B cell (primary cell): ENCODE data around the gene SELENOS. TPM values are rescaled to one million over a fixed set of nuclear protein-coding genes. Genes with fewer than 3 reads are reported as not detected.

Experiments used
- ATAC-seq: fragments of 200-7000 bp; cut with Tn5 transposase; one replicate; pipeline ENCODE4 v1.10.0; 2021; ENCODE audit warnings: low read depth, mild to moderate bottlenecking, moderate number of reproducible peaks, moderate library complexity
- CTCF ChIA-PET: fragments of 350-600 bp; sonication (Branson Sonifier 250); formaldehyde crosslinking; loops from one replicate; lab custom pipeline; 2021; ENCODE audit warnings: antibody characterized with exemption, inconsistent platforms; lab: Charles Lee
- POLR2A ChIA-PET: fragments of 350-600 bp; sonication (Branson Sonifier 250); formaldehyde crosslinking; loops from one replicate; lab custom pipeline; 2021; ENCODE audit warnings: antibody characterized with exemption; lab: Charles Lee
- DNase-seq: peaks from one replicate; pipeline ENCODE4 v3.0.0; 2013
- H2AFZ ChIP-seq: 2 replicates; pipeline ENCODE4 v1.6.1; 2012; ENCODE audit warnings: mild to moderate bottlenecking, low read depth, low read length; ENCODE audit not compliant: insufficient read depth, poor library complexity, severe bottlenecking
- H3K27ac ChIP-seq, 2 donors: 1 replicate in 1 of 2; 2 replicates in 1 of 2; pipeline ENCODE4 v1.5.1; 2012 to 2013; ENCODE audit warnings: low read length in 2 of 2, mild to moderate bottlenecking in 2 of 2, moderate library complexity in 1 of 2
- H3K27me3 ChIP-seq, 4 experiments: fragments of 200-600 bp in 1 of 4; sonication (generic) in 1 of 4; replicated peaks in 1 of 4; 1 replicate in 2 of 4; 2 replicates in 2 of 4; pipeline versions ENCODE4 v1.6.1 to v1.7.0; 2013 to 2016; ENCODE audit warnings: low read length in 3 of 4, mild to moderate bottlenecking in 2 of 4, mixed read lengths in 1 of 4, moderate library complexity in 1 of 4; ENCODE audit not compliant: insufficient read depth in 4 of 4, control insufficient read depth in 3 of 4; ENCODE audit errors: control extremely low read depth in 1 of 4
- H3K36me3 ChIP-seq, 2 experiments: replicated peaks in 1 of 2; 1 replicate in 1 of 2; 2 replicates in 1 of 2; pipeline versions ENCODE4 v1.6.1 to v1.7.1; 2013; ENCODE audit warnings: low read length in 1 of 2; ENCODE audit not compliant: insufficient read depth in 2 of 2, control insufficient read depth in 1 of 2; ENCODE audit errors: control extremely low read depth in 1 of 2, extremely low read depth in 1 of 2
- H3K4me1 ChIP-seq, 2 donors: fragments of 200-600 bp in 1 of 2; sonication (generic) in 1 of 2; 1 replicate in 1 of 2; 2 replicates in 1 of 2; pipeline versions ENCODE4 v1.5.1 to v1.6.1; 2013 to 2017; ENCODE audit warnings: low read length in 2 of 2; ENCODE audit not compliant: control insufficient read depth in 2 of 2, insufficient read depth in 2 of 2
- H3K4me2 ChIP-seq: replicated peaks from 2 replicates; pipeline ENCODE3; 2012; ENCODE audit warnings: mild to moderate bottlenecking, low read depth, low read length; ENCODE audit not compliant: poor library complexity, severe bottlenecking
- H3K4me3 ChIP-seq, 5 experiments: fragments of 200-600 bp in 1 of 5; sonication (generic) in 1 of 5; 1 replicate in 3 of 5; 2 replicates in 2 of 5; pipeline versions ENCODE4 v1.5.1 to v1.7.0; 2011 to 2016; ENCODE audit warnings: low read length in 4 of 5, mild to moderate bottlenecking in 4 of 5, low read depth in 2 of 5, control low read depth in 1 of 5, moderate library complexity in 1 of 5; ENCODE audit not compliant: insufficient read depth in 1 of 5; ENCODE audit errors: control extremely low read depth in 1 of 5, extremely low read depth in 1 of 5
- H3K79me2 ChIP-seq: fragments of 200-600 bp; sonication (generic); one replicate; pipeline ENCODE4 v1.6.0; 2016; ENCODE audit warnings: low read length; ENCODE audit not compliant: control insufficient read depth, insufficient read depth
- H3K9ac ChIP-seq: fragments of 200-600 bp; sonication (generic); 2 replicates; pipeline ENCODE4 v1.6.1; 2017; ENCODE audit warnings: mild to moderate bottlenecking, low read length, moderate library complexity
- H3K9me3 ChIP-seq, 3 donors: one replicate each; pipeline versions ENCODE4 v1.6.1 to v1.7.1; 2013; ENCODE audit warnings: low read length in 2 of 3; ENCODE audit not compliant: control insufficient read depth in 2 of 3, insufficient read depth in 1 of 3; ENCODE audit errors: control extremely low read depth in 1 of 3
- H4K20me1 ChIP-seq: 2 replicates; pipeline ENCODE4 v1.6.0; 2012; ENCODE audit warnings: mild to moderate bottlenecking, low read length; ENCODE audit not compliant: insufficient read depth, control insufficient read depth, poor library complexity, severe bottlenecking
- H3K27ac Mint-ChIP-seq: one replicate; pipeline ENCODE4 v1.8.0; 2021; ENCODE audit warnings: mixed read lengths
- H3K27me3 Mint-ChIP-seq: one replicate; pipeline ENCODE4 v1.8.0; 2021; ENCODE audit warnings: mixed read lengths
- H3K4me1 Mint-ChIP-seq: one replicate; pipeline ENCODE4 v1.8.0; 2021; ENCODE audit warnings: mixed read lengths
- H3K4me3 Mint-ChIP-seq: one replicate; pipeline ENCODE4 v1.8.0; 2021; ENCODE audit warnings: mixed read lengths
- H3K9me3 Mint-ChIP-seq: one replicate; pipeline ENCODE4 v1.8.0; 2022; ENCODE audit warnings: mixed read lengths; ENCODE audit not compliant: insufficient read depth
- CTCF ChIP-seq: fragments of 200-600 bp; IDR thresholded peaks from one replicate; pipeline ENCODE4 v1.8.0; 2022; ENCODE audit warnings: antibody characterized with exemption, mild to moderate bottlenecking
- EZH2 ChIP-seq: IDR thresholded peaks from 2 replicates; pipeline ENCODE4 v1.6.1; 2012; ENCODE audit warnings: borderline replicate concordance, low read depth, mild to moderate bottlenecking, moderate library complexity, low read length; ENCODE audit not compliant: insufficient read depth, poor library complexity, severe bottlenecking
- WGBS: methylation state at CpG from one replicate; pipeline ENCODE4 v1.1.5; 2013; ENCODE audit warnings: missing lambda C conversion rate; ENCODE audit not compliant: insufficient coverage; 5-methylcytosine and 5-hydroxymethylcytosine counted together
- intact Hi-C: fragments of 100-400 bp; cut with micrococcal nuclease; formaldehyde crosslinking; loops from one replicate; pipeline ENCODE4 v1.10.0; 2022
- polyA plus RNA-seq: library from polyadenylated mRNA; depleted of rRNA; stranded (reverse); fragments of >200 nt; gene quantifications from 2 replicates; pipeline ENCODE4 v1.2.3, GENCODE V29; 2012
- total RNA-seq, 2 donors: library from RNA; stranded (reverse); fragments of 120-200 nt in 1 of 2; gene quantifications; 1 replicate in 1 of 2; 2 replicates in 1 of 2; pipeline versions ENCODE4 v1.2.3 to v1.2.4, GENCODE V29; 2013 to 2022

Gene SELENOS
- total and polyA plus RNA-seq, 2 donors (not counting 1 experiment from before 2014, with no cell fraction given) = 14.2 to 26.8 TPM

- Mint-ChIP-seq H3K4me1 (no peaks in the 10 kb centered on the region), H3K9me3 (no peaks in the 10 kb centered on the region), H3K27me3 (no peaks in the 10 kb centered on the region), H3K4me3 (no peak overlapping the region), H3K27ac (no peak overlapping the region)
- Histone ChIP-seq H3K9ac (no peak overlapping the region), H3K4me1 (no peaks in the 10 kb centered on the region), H3K27ac (no peak overlapping the region), H3K79me2 (no peaks in the 10 kb centered on the region), H3K4me2 (no peak overlapping the region), H3K4me3 (no peak overlapping the region), H2AFZ (no peak overlapping the region), H3K27me3 (peaks cover 0 to 5% (median 0%) of the 10 kb centered on the region in 4 experiments), H4K20me1 (no peaks in the 10 kb centered on the region), H3K36me3 (peaks cover 0 to 8% of the 10 kb centered on the region in 2 experiments), H3K9me3 (no peaks in the 10 kb centered on the region)
- WGBS = 85% methylated on average over 3 of the region's 3 CpGs
- no peak for TF ChIP-seq EZH2
- TF ChIP-seq CTCF = no peak
- POLR2A ChIA-PET = no interaction called here
- no peak for ATAC-seq
- intact Hi-C loops = no loop called here
- CTCF ChIA-PET = interaction anchor here (1.6 kb wide), 1 partner anchor 8 kb away, joined by 12 read pairs; no protein-coding TSS in a partner anchor
- DNase-seq = no peak
Measured at GRCh38 chr15:101266034-101266433, 11.3 kb downstream of the SELENOS start.

- no peaks in the 10 kb centered on the region for H3K4me1 Mint-ChIP-seq
- H3K4me3 Mint-ChIP-seq = no peak overlapping the region
- H4K20me1 ChIP-seq = no peaks in the 10 kb centered on the region
- no peak overlapping the region for H3K4me3 ChIP-seq
- no peak overlapping the region for H2AFZ ChIP-seq
- peaks cover 0 to 5% (median 0%) of the 10 kb centered on the region in 4 experiments for H3K27me3 ChIP-seq
- ChIA-PET POLR2A (no interaction called here), CTCF (interaction anchor here (0.9 kb wide), 1 partner anchor 177 kb away, joined by 3 read pairs; no protein-coding TSS in a partner anchor)
- H3K9me3 ChIP-seq = no peaks in the 10 kb centered on the region
- no peak overlapping the region for H3K27ac Mint-ChIP-seq
- DNase-seq = no peak
- H3K79me2 ChIP-seq = no peaks in the 10 kb centered on the region
- intact Hi-C loops = no loop called here
- no peak for ATAC-seq
- TF ChIP-seq EZH2 (no peak), CTCF (no peak)
- WGBS = 88% methylated on average over 17 of the region's 17 CpGs
- no peak overlapping the region for H3K27ac ChIP-seq
- H3K9me3 Mint-ChIP-seq = no peaks in the 10 kb centered on the region
- H3K4me2 ChIP-seq = no peak overlapping the region
- peaks cover 2% of the 10 kb centered on the region for H3K27me3 Mint-ChIP-seq
- no peak overlapping the region for H3K9ac ChIP-seq
- H3K36me3 ChIP-seq = no peaks in the 10 kb centered on the region
- H3K4me1 ChIP-seq = no peaks in the 10 kb centered on the region
Measured at GRCh38 chr15:101264911-101265641, 12.2 kb downstream of the SELENOS start.
